Panc1 (cell line): Measurements from ENCODE around the gene DNAJC10. TPM values are rescaled to one million over a fixed set of nuclear protein-coding genes. Genes with fewer than 3 reads are reported as not detected.
"Not testable (repeated sequence)": the region's sequence is repeated elsewhere in the genome, so short reads cannot be mapped to it uniquely, and the experiment has no call there.

Experiments
- ATAC-seq: fragments of 200-7000 bp; cut with Tn5 transposase; 2 replicates; pipeline ENCODE4 v1.9.1; 2020; ENCODE audit warnings: mild to moderate bottlenecking, moderate library complexity
- BruUV-seq: library from RNA; stranded (reverse); fragments of 400-500 nt; replicated peaks from 2 replicates; lab custom pipeline; 2021; lab: Mats Ljungman, UMichigan
- CTCF ChIA-PET: fragments of 300-600 bp; sonication (Branson Sonifier 250); formaldehyde crosslinking; loops from one replicate; lab custom pipeline; 2022; ENCODE audit warnings: antibody characterized with exemption; lab: Charles Lee
- POLR2A ChIA-PET: fragments of 300-600 bp; sonication (Branson Sonifier 250); formaldehyde crosslinking; loops from one replicate; lab custom pipeline; 2022; ENCODE audit warnings: antibody characterized with exemption; lab: Charles Lee
- DNase-seq: peaks from one replicate; pipeline ENCODE4 v3.0.0-alpha.2; 2010; ENCODE audit warnings: low read depth, low spot score
- H3K27ac ChIP-seq: 2 replicates; pipeline ENCODE4 v1.5.1; 2011; ENCODE audit warnings: mild to moderate bottlenecking, low read length, inconsistent platforms
- H3K27me3 ChIP-seq: fragments of 200-500 bp; sonication (Bioruptor generic); 2 replicates; pipeline ENCODE4 v1.6.0; 2014; ENCODE audit warnings: low read length, inconsistent platforms; ENCODE audit not compliant: control insufficient read depth, insufficient read depth
- H3K36me3 ChIP-seq: fragments of 200-500 bp; sonication (Bioruptor generic); 2 replicates; pipeline ENCODE4 v1.5.1; 2014; ENCODE audit warnings: inconsistent platforms, mild to moderate bottlenecking, low read length, moderate library complexity; ENCODE audit not compliant: control insufficient read depth, insufficient read depth
- H3K4me1 ChIP-seq: 2 replicates; pipeline ENCODE4 v1.5.1; 2011; ENCODE audit warnings: inconsistent platforms, mild to moderate bottlenecking, low read length, moderate library complexity; ENCODE audit not compliant: control insufficient read depth, insufficient read depth
- H3K4me3 ChIP-seq, 2 experiments: 2 replicates each; pipeline ENCODE4 v1.5.1; 2011 to 2012; ENCODE audit warnings: low read depth in 2 of 2, low read length in 2 of 2, mild to moderate bottlenecking in 2 of 2, inconsistent platforms in 1 of 2, moderate library complexity in 1 of 2
- H3K9me3 ChIP-seq: fragments of 200-500 bp; sonication (Bioruptor generic); 2 replicates; pipeline ENCODE4 v1.5.1; 2014; ENCODE audit warnings: low read depth, mild to moderate bottlenecking, inconsistent platforms, low read length, moderate library complexity; ENCODE audit not compliant: control insufficient read depth, insufficient read depth
- POLR2AphosphoS5 ChIP-seq: IDR thresholded peaks from 2 replicates; pipeline ENCODE4 v1.6.1; 2012; ENCODE audit warnings: mild to moderate bottlenecking, low read depth, low read length, moderate library complexity
- SIN3A ChIP-seq: IDR thresholded peaks from 2 replicates; pipeline ENCODE4 v1.6.1; 2012; ENCODE audit warnings: low read depth, mild to moderate bottlenecking, low read length, moderate library complexity, borderline replicate concordance; ENCODE audit not compliant: insufficient read depth
- TCF7L2 ChIP-seq: IDR thresholded peaks from 2 replicates; pipeline ENCODE4 v1.6.1; 2011; ENCODE audit warnings: mild to moderate bottlenecking, low read depth, low read length, inconsistent platforms
- in situ Hi-C: cut with HindIII; loops from 2 replicates; pipeline ENCODE4 v1.10.0; 2016; ENCODE audit warnings: low sequenced_read_pairs, low pct_unique_long_range_greater_than_20kb
- intact Hi-C: fragments of 100-400 bp; cut with micrococcal nuclease; formaldehyde crosslinking; loops from one replicate; pipeline ENCODE4 v1.10.0; 2022; ENCODE audit not compliant: unreplicated experiment
- total RNA-seq: library from RNA; stranded (reverse); gene quantifications from one replicate; pipeline ENCODE4 v1.2.1, GENCODE V29; 2021; ENCODE audit not compliant: unreplicated experiment
- TF ChIP-seq, protein P1 (sequence below), 2 experiments: IDR thresholded peaks; 2 replicates each; pipeline ENCODE4 v1.6.1; 2011 to 2012; ENCODE audit warnings: low read depth in 2 of 2, control low read depth in 1 of 2, low read length in 1 of 2, mild to moderate bottlenecking in 1 of 2, moderate library complexity in 1 of 2; ENCODE audit not compliant: insufficient read depth in 1 of 2
- TF ChIP-seq, protein P2 (sequence below): fragments of 450-650 bp; IDR thresholded peaks from 2 replicates; pipeline ENCODE4 v1.5.1; 2017; ENCODE audit warnings: mild to moderate bottlenecking

The DNAJC10 gene
- total RNA-seq, 1 experiment from 2014 or later: 122 TPM

DNA sequence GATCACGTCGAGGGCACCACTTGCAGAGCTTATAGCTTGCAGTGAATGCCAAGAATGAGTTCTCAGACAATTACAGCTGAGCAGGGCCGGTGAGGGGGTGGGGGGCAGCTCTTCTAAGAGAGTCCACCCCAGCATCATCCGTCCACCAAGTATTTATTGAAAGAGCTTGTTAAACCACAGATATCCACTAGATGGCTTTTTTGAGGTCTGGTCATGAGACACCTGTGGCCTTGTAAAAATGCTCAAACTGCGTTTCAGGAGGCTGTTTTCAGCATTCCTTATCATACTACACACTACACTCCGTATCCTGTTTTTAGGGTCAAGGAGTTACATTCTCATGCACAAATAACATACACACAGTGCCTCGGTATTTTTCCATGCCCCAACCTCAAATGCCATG is 51.5 kb downstream of the DNAJC10 start:
- ATAC-seq: peak; percentile 78
- Histone ChIP-seq H3K9me3 (no peaks in the 10 kb centered on the region), H3K36me3 (peaks cover 6% of the 10 kb centered on the region), H3K4me3 (no peak overlapping the region), H3K4me1 (no peaks in the 10 kb centered on the region), H3K27ac (no peak overlapping the region), H3K27me3 (no peaks in the 10 kb centered on the region)
- DNase-seq: no peak
- ChIA-PET CTCF (interaction anchor here (0.8 kb wide), 1 partner anchor 212 kb away, joined by 4 read pairs; no protein-coding TSS in a partner anchor), POLR2A (no interaction called here)
- TF ChIP-seq SIN3A: no peak
- no peak for TF ChIP-seq TCF7L2
- TF ChIP-seq, protein P1, sequence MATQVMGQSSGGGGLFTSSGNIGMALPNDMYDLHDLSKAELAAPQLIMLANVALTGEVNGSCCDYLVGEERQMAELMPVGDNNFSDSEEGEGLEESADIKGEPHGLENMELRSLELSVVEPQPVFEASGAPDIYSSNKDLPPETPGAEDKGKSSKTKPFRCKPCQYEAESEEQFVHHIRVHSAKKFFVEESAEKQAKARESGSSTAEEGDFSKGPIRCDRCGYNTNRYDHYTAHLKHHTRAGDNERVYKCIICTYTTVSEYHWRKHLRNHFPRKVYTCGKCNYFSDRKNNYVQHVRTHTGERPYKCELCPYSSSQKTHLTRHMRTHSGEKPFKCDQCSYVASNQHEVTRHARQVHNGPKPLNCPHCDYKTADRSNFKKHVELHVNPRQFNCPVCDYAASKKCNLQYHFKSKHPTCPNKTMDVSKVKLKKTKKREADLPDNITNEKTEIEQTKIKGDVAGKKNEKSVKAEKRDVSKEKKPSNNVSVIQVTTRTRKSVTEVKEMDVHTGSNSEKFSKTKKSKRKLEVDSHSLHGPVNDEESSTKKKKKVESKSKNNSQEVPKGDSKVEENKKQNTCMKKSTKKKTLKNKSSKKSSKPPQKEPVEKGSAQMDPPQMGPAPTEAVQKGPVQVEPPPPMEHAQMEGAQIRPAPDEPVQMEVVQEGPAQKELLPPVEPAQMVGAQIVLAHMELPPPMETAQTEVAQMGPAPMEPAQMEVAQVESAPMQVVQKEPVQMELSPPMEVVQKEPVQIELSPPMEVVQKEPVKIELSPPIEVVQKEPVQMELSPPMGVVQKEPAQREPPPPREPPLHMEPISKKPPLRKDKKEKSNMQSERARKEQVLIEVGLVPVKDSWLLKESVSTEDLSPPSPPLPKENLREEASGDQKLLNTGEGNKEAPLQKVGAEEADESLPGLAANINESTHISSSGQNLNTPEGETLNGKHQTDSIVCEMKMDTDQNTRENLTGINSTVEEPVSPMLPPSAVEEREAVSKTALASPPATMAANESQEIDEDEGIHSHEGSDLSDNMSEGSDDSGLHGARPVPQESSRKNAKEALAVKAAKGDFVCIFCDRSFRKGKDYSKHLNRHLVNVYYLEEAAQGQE (IDR thresholded peaks at IDR 0.05; ENCODE audit: insufficient read depth in 1 of 2, low read depth in 2 of 2, low read length in 1 of 2): no peak
- TF ChIP-seq, protein P2, sequence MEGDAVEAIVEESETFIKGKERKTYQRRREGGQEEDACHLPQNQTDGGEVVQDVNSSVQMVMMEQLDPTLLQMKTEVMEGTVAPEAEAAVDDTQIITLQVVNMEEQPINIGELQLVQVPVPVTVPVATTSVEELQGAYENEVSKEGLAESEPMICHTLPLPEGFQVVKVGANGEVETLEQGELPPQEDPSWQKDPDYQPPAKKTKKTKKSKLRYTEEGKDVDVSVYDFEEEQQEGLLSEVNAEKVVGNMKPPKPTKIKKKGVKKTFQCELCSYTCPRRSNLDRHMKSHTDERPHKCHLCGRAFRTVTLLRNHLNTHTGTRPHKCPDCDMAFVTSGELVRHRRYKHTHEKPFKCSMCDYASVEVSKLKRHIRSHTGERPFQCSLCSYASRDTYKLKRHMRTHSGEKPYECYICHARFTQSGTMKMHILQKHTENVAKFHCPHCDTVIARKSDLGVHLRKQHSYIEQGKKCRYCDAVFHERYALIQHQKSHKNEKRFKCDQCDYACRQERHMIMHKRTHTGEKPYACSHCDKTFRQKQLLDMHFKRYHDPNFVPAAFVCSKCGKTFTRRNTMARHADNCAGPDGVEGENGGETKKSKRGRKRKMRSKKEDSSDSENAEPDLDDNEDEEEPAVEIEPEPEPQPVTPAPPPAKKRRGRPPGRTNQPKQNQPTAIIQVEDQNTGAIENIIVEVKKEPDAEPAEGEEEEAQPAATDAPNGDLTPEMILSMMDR: peak; percentile 57
- BruUV-seq: no TSS peak
- intact Hi-C loops: loop anchor here (10.0 kb wide), 1 partner anchor 217 kb away; no protein-coding TSS in a partner anchor
- in situ Hi-C loops: no loop called here

DNA sequence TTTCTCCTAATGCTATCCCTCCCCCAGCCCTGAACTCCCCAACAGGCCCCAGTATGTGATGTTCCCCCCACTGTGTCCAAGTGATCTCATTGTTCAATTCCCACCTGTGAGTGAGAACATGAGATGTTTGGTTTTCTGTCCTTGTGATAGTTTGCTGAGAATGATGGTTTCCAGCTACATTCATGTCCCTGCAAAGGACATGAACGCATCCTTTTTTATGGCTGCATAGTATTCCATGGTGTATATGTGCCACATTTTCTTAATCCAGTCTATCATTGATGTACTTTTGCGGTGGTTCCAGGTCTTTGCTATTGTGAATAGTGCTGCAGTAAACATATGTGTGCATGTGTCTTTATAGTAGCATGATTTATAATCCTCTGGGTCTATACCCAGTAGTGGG is 52.9 kb downstream of the DNAJC10 start:
- ATAC-seq, H3K36me3 ChIP-seq, H3K4me1 ChIP-seq, DNase-seq, H3K4me3 ChIP-seq, H3K27me3 ChIP-seq, in situ Hi-C loops, H3K27ac ChIP-seq, BruUV-seq, POLR2A ChIA-PET, CTCF ChIA-PET, H3K9me3 ChIP-seq: not testable (repeated sequence)
- intact Hi-C loops: loop anchor here (10.0 kb wide), 1 partner anchor 216 kb away; no protein-coding TSS in a partner anchor

DNA sequence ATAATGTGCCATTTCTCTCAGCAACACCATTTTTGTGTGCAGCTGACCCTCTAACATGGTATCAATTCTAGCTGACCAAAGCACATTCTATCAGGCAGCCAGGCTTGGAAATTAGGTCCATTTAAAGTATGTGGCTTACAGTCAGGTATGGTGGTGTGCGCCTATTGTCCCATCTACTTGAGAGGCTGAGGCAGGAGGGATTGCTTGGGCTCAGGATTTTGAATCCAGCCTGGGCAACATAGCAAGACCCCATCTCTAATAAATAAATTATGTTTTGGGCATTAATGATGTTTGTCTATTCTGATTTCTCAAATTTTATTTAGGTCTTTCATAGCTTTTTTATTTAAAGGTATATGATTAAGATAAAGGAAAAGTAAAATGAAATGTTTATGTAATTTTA is 63.3 kb downstream of the DNAJC10 start:
- Histone ChIP-seq H3K27ac (no peak overlapping the region), H3K27me3 (no peaks in the 10 kb centered on the region), H3K9me3 (no peaks in the 10 kb centered on the region), H3K4me1 (no peaks in the 10 kb centered on the region), H3K4me3 (no peak overlapping the region), H3K36me3 (peaks cover 10% of the 10 kb centered on the region)
- in situ Hi-C loops (no loop called here), intact Hi-C loops (no loop called here)
- ChIA-PET POLR2A (no interaction called here), CTCF (no interaction called here)
- DNase-seq: no peak
- ATAC-seq: no peak
- TF ChIP-seq TCF7L2 (no peak), SIN3A (no peak), POLR2AphosphoS5 (no peak)
- TF ChIP-seq, protein P1 (IDR thresholded peaks at IDR 0.05; ENCODE audit: insufficient read depth in 1 of 2, low read depth in 2 of 2, low read length in 1 of 2): no peak
- TF ChIP-seq, protein P2: no peak
- BruUV-seq: no TSS peak

DNA sequence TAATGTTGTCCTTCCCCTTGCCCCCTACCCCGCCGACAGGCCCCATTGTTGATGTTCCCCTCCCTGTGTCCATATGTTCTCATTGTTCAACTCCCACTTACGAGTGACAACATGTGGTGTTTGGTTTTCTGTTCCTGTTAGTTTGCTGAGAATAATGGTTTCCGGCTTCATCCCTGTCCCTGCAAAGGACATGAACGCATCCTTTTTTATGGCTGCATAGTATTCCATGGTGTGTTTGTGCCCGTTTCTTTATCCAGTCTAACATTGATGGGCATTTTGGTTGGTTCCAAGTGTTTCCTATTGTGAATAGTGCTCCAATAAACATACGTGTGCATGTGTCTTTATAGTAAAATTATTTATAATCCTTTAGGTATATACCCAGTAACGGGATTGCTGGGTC is 65.0 kb downstream of the DNAJC10 start:
- H3K27ac ChIP-seq, POLR2A ChIA-PET, intact Hi-C loops, CTCF ChIA-PET, H3K4me1 ChIP-seq, DNase-seq, H3K27me3 ChIP-seq, H3K9me3 ChIP-seq, BruUV-seq, in situ Hi-C loops, H3K36me3 ChIP-seq, H3K4me3 ChIP-seq, ATAC-seq: not testable (repeated sequence)
